HG03469 (cell line): Measurements from ENCODE around the gene LRRC43.
"Not testable (repeated sequence)": the region's sequence is repeated elsewhere in the genome, so short reads cannot be mapped to it uniquely, and the experiment has no call there.

Experiments used
- ATAC-seq: cut with Tn5 transposase; IDR thresholded peaks from one replicate; pipeline ENCODE4 v1.9.1; 2021; ENCODE audit warnings: mild to moderate bottlenecking, moderate library complexity, moderate number of reproducible peaks; ENCODE audit not compliant: unreplicated experiment

LRRC43 gene

DNA sequence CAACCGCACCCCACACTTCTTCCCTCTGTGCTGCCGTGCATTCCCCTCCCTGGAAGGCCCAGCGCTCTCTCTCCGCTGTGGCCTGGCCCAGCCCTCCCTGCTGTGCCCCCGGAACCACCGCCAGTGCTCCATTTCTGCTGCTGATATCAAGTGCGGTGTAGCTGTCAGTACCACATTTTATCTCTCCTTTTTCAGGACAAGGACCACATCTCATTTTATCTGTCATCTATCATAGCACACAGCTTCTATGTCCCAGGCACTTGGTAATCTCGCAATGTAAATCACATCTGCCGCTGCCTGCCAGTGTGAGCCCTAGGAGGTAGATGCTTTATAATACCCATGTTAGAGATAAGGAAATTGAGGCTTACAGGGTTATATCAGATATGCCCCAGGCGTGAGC, 27.2 kb upstream of the LRRC43 start:
- no peak for ATAC-seq

DNA sequence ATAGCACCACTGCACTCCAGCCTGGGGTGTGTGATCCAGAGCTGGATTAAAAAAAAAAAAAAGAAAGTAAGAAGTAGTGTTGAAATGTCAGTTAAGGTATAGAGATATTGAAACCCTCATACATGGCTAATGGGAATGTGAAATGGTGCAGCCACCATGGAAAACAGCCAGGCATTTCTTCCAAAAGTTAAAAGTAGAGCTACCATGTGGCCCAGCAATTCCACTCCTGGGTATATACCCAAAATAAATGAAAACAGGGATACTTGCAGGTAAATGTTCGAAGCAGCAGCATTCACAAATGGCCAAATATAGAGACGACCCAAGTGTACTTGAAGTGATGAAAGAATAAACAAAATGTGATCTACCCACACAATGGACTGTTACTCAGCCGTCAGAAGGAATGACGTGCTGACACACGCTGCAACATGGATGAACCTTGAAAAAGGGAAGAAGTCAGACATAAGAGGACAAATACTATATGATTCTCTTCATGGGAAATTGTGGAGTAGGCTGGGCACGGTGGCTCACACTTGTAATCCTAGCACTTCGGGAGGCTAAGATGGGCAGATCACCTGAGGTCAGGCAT, 24.1 kb upstream of the LRRC43 start:
- ATAC-seq, result no peak

DNA sequence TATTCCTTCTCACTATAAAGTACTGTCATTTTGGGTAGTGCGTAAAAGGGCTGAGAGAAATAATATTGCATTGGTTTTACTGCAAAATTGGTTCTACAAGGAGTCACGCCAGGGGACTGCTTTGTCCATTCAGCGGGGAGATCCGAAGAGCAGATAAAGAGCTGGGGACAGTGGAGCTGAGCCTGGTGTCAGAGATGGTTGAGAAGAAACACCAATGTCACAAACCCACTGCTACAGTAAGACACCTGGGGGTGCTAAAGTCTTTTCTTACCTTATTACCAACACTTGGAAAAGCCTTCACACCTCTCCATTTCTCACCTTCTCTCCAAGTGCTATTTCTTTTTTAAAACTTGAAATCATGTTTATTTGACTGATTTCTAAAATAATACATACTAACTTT, 23.0 kb upstream of the LRRC43 start:
- no peak for ATAC-seq

DNA sequence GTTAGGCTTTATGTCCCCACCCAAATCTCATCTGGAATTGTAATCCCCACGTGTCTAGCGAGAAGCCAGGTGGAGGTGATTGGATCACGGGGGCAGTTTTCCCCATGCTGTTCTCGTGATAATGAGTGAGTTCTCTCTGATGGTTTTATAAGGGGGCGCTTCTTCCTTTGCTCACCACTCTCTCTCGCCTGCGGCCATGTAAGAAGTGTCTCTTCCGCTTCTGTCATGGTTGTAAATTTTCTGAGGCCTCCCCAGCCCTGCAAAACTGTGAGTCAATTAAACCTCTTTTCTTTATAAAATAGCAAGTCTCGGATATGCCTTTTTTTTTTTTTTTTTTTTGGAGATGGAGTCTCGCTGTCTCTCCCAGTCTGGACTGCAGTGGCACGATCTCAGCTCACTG, 22.2 kb upstream of the LRRC43 start:
- no peak for ATAC-seq

DNA sequence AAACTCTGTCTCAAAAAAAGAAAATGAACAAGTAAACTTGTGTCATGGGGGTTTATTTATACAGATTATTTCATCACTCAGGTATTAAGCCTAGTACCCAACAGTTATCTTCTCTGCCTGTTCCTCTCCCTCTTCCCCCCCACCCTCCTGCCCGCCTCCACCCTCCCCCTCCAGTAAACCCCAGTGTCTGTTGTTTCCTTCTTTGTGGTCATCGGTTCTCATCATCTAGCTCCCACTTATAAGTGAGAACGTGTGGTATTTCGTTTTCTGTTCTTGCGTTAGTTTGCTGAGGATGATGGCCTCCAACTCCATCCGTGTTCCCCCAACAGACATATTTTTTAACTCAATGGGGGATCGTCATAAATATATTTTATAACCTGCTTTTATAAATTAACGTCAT, 21.2 kb upstream of the LRRC43 start:
- ATAC-seq, result no peak

DNA sequence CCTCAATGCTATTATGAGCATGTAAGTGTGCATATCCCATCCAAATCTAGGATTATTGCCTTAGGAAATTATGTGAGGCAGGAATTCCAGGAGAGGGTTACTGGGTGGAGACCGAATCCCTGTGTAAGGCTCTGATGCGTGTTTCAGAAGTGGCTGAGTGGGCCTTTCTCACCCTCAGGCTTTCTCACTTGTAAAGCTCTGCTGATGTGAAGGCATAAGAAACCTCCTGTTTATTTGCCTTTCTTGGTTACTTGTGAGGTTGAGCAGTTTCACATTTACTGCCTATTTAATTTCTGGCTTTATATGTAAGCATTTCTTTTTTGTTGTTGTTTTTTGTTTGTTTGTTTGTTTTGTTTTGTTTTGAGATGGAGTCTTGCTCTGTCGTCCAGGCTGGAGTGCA, 19.9 kb upstream of the LRRC43 start:
- no peak for ATAC-seq

DNA sequence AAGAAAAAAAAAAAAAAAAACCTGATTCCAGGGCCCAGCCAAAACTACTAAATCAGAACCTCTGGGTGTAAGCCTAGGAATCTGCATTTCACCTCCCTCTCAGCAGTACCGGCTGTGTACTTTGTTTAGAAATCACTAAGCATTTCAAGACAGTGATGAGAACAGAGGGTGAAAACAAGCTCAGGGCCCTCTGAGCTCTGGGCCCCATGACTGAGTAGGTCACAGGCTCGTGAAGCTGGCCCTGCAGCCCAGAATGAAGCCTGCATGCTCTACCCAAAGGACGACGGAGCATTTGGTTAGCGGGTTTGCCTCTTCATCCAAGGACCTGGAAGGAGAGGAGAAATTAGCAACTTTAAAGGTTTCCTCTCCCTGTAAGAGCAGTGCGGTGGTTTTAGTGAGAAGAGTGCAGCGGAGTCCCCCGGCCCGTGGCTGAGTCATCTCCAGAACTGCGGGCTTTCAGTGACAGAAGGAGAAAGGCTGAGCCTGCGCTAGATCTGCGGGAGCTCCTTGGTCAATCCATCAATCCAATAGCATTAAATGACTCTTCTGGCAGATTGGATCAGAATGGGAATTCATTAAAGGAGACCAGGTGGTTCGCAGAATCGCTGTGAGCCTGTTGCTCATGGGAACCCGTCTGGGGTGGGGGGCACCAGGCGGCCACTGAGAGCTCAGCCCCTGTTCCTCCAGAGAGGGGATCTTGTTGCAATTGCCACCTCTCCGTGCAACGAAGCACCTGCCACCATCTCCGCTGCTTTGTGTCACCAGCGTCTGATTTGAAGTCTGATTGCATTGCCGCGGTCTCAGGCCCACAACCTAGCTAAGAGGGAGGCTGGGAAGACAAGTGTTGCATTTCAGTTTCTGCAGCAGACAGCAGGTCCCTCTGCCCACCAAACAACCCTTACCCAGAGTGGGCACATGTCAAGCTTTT, 16.2 kb upstream of the LRRC43 start:
- ATAC-seq, result no peak

DNA sequence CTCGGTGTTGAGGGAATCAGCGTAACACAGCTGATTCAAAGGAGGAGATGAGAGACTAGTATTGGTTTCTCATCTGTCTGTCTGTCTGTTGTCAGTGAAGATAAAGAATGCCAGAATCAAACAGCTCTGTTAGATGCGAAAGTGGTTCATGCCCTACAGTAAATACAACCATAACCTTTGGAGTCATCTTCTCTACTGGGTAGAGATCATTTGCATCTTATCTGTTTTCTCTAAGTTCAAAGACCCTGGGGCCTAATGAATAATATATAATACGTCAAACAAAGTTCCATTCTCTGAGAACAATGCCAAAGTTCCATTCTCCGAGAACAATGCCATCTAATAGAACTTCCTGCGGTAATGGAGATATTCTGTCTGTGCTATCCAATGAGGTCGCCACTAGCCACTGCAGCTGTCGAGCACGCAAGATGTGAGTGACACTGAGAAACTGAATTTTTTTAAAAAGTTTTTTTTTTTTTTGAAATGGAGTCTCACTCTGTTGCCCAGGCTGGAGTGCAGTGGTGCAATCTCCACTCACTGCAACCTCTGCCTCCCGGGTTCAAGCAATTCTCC, 15.5 kb upstream of the LRRC43 start:
- no peak for ATAC-seq

DNA sequence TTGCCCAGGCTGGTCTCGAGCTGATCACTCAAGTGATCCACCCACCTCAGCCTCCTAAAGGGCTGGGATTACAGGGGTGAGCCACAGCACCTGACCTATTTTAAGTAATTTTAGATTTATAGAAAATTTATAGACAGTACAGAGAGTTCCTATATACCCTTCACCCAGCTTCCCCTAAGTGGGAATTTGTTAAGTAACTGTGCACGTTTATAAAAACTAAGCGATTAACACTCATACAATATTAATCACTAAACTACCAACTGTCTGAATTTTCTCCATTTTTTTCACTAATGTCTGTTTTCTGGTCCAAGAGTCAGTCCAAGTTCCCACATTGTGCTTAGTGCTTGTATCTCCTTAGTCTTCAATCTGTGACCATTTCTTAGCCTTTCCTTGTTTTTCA, 14.4 kb upstream of the LRRC43 start:
- no peak for ATAC-seq

DNA sequence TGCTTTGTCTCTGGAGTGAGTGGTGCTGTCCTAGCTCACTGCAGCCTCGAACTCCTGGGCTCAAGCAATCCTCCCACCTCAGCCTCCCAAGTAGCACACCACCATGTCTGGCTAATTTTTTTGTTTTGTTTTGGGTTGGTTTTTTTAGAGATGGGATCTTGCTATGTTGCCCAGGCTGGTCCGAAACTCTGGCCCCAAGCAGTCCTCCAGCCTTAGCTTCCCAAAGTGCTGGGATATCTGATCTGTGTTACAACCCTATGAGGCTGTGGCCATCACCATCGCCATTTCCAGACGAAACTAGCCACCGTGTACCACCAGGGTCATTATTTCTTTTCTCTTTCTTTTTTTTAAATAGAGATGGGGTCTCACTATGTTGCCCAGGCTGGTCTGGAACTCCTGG, 11.5 kb upstream of the LRRC43 start:
- no peak for ATAC-seq

DNA sequence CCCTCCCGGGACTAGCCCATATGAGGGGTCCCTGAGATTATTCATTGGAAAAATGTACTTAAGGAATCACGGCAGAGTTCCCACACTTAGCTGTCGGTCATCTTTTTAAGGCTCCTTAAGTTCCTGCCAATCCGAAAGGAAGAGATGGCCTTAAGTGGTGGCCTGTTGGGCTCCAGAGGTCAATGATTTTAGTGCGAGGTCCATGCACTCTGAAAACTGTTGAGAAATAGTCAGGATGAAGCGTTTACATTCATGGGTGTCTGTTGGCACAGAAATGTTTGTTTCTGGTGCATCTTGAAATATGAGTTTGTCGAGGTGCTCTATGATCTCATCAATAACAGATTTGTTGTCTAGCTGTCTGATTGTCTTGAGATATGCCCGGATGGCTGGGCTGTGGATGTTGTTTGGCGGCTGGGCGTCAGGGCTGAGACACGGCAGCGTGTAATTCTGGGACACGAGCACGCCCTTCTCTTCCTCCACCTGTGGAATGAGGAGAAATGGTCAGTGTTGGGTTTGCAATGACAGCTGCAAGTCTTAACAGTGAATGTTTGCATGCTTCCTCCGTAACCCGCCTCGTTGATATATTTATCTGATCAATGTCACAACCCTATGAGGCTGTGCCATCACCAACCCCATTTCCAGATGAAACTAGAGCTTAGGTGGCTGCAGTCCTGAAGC, 10.5 kb upstream of the LRRC43 start:
- ATAC-seq, result no peak

DNA sequence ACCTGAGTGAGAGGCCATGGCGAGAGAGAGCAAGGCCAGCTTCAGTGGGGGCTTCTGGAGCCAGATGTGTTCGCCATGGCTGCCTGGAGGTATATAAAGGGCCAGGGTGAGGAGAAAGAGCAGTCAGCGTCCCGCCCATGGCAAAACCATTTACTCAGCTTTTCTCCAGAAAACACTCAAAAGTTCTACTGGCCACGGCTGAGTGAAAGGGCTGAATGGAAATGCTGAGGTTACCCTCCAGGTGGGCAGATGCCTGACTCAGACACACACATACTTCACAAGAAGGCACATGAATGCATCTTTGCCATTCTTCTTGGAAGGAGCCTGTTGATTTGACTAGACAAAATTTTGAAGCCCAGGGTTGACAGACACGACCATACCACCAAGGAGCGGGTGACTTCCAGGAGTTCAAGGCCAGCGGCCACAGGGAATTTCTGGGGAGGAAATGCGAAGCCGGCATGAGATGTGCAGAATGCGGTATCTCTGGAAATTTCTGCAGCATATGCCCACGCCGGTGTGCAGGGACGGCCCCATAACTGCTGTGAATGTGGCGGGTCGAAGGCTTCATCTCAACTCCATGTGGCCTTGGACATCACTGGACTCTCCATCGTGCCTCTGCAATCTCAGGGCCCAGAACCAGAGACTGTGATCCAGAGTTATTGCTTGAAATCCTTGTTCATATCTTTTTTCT, 8.6 kb upstream of the LRRC43 start, which contains the start of gene IL31:
IL31 (minus strand) TSS at position 67 of the 691 bp plus-strand sequence; CDS start at position 18, 49 bp downstream.
- no peak for ATAC-seq

DNA sequence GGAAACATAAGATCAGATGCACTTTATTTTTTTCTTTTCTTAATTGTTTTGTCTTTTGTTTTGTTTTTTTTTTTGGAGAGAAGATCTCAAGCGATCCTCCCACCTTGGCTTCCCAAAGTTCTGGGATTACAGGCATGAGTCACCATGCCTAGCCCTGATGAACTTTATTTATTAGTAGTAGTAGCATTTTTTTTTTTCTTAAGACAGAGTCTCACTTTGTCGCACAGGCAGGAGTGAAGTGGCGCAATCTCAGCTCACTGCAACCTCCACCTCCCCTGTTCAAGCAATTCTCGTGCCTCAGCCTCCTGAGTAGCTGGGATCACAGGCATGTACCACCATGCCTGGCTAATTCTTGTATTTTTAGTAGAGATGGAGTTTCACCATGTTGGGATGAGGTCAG, 6.5 kb upstream of the LRRC43 start:
- not testable (repeated sequence) for ATAC-seq

DNA sequence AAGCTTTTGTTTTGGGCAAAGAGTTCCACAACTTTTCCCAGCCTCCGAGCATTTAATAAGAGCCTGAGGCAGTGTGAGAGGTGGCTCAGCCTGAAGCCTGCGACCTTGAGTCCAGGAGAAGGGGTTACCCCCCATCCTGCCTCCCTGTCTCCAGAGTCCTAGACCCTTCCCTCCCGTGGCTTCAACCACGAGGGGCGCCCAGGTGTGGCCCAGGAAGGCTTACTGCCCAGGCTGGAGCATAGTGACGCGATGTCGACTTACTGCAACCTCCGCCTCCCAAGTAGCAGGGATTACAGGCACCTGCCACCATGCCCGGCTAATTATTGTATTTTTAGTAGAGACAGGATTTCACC, 641 bp downstream of the LRRC43 start:
- no peak for ATAC-seq

DNA sequence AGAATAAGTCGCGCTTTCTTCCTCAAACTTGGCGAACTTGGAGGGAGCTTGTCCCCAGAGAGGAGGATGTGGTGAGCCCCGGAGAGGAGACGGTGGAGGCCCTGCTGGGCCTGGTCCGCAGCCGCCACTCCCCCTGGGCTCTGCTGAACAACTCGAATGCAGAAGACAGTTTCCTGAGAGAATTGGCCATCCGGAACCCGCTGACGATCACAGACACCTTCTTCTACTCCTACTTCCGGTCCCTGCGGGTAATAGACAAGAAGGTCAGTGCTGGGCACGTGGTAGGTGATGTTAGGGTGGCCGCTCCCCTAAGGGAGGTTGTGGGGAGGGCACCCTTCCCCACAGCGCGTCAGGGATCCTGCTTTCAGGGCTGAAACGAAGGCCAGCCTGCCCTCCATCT, 1.6 kb downstream of the LRRC43 start:
- no peak for ATAC-seq

DNA sequence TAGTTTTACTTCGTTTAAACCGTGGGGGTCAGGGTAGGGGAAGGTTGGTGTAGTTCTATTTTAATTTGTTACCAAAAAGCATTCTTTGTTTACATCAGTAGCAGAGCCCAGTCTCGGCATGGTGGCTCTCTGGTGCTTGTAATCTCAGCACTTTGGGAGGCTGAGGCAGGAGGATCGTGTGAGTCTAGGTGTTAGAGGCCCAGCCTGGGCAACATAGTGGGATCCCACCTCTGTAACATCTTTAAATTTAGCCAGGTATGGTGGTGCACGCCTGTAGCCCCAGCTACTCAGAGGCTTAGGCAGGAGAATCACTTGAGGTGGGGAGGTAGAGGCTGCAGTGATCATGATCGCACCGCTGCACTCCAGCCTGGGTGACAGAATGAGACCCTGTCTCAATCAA, 2.2 kb downstream of the LRRC43 start:
- no peak for ATAC-seq

DNA sequence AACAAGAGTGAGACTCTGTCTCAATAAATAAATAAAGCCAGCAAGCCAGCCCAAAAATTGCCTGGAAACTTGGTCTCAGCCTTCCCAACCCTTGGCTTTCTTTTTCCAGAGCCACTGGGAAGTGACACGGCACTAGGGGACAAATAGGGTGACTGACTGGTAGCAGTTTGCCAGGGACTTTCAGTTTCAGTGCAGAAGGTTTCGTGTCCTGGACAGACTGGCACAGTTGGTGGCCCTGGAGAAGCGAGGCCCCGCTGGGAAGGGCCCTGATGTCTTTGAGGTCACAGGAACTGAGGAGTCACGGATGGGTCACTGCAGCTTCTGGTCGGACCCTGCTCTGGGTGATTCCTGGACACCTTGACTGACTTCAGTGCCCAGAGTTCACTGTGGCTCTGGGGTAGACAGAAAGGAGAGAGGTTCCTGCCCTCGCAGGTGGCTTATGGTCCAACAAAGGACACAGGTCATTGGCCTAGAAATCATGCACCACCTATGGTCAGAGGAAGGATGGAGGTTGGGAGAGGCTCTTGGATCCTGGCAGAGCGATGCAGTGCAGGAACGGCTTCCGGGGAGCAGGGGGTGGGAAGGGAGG, 2.7 kb downstream of the LRRC43 start:
- no peak for ATAC-seq

DNA sequence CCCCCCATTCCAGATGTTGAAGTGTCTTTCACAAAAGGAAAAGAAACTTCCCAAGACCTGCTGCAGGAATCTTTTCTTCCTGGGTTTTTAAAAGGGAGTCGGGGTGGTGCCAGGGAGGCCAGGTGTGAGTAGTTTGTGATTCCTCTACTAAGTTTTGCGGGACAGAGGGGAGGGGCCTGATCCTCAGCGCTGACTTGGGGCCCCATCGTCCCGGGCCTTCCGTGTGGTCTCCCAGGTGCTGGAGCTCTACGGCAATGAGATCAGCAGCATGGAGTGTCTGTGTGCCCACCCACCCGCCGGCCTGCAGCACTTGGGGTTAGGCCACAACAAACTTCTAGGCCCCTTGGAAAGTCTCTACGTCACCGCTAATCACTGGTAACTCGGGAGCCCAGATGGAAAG, 4.5 kb downstream of the LRRC43 start:
- ATAC-seq, result no peak

DNA sequence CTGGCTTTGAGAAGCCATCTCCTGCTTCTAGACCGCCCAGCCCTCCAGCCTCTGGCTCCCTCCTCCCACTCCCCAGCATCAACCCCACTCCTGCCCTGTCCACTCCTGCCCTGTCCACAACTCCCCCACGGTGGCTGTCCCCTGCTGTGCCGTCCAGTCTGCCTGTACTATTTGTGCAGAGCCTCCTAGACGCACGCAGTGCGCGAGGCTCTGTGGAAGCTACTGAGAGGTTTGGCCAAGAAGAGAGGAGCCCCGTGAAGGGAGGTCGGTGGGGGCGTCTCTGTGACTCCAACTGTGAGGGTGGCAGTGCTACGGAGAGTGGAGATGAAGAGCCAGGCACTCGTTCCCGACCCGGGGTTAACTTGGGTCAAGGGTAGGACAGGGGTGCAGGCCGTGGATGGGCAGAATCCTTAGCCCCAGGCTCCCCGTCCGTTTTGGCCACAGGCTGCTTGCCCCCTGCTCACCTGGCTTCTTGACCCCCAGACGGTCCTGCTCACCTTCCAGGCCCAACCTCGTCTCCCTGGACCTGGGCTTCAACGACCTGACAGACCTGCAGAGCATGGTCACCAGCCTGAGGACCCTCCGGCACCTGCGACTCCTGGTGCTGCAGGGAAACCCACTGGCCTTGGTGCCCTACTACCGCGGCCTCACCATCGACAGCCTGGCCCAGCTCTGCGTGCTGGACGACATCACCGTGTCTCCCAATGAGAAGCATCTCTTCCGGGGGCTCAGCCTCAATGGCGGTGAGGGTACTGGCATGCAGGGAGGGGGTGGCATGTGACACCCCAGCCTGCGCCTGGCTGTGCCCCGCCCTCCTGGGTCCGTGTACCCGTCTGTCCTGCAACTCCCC, 6.9 kb downstream of the LRRC43 start:
- ATAC-seq, result no peak
